ENCODE results near the gene CLEC4A. TPM values are rescaled to one million over a fixed set of nuclear protein-coding genes. Genes with fewer than 3 reads are reported as not detected.
A peak's percentile ranks its signal among the peaks of the same experiment; 100 is the strongest.
"Not testable (repeated sequence)": the region's sequence is repeated elsewhere in the genome, so short reads cannot be mapped to it uniquely, and the experiment has no call there.

The CLEC4A gene
- total RNA-seq, 1 experiment from 2014 or later: not detected

- H3F3A ChIP-seq (ENCODE audit: insufficient read depth, low read depth): peaks cover 34% of the 10 kb centered on the region; the same call in 1 of the 2 replicates
- intact Hi-C loops (cut with micrococcal nuclease; ENCODE audit: unreplicated experiment): loop anchor here (2.0 kb wide), 1 partner anchor 53 kb away; no protein-coding TSS in a partner anchor
- H3K27ac ChIP-seq: peak overlapping the region; percentile 91; the same call in 1 of the 2 replicates
- no peaks in the 10 kb centered on the region; the same call in 1 of the 2 replicates for H4K20me1 ChIP-seq (ENCODE audit: insufficient read depth)
- POLR2A ChIA-PET (ENCODE audit: unreplicated experiment): no interaction called here
- no peaks in the 10 kb centered on the region for H3K36me3 ChIP-seq (ENCODE audit: low read depth)
- peak overlapping the region; percentile 97 for H3K4me2 ChIP-seq
- no peak for DNase-seq
- no peaks in the 10 kb centered on the region for H3K27me3 ChIP-seq (ENCODE audit: insufficient read depth, low read depth)
- CTCF ChIA-PET: interaction anchor here (0.6 kb wide), 1 partner anchor 227 kb away, joined by 3 read pairs; no protein-coding TSS in a partner anchor
- peaks cover 40% of the 10 kb centered on the region for H3K79me2 ChIP-seq (ENCODE audit: low read depth)
- no peak overlapping the region for H2AFZ ChIP-seq
- H3K9me2 ChIP-seq (ENCODE audit: insufficient read depth): 0 out of 2 replicates have a peak, but pooled peaks cover 7% of the 10 kb centered on the region
- BruUV-seq (replicated peaks): no TSS peak
- H3K4me3 ChIP-seq: peak overlapping the region; percentile 94; the same call in 1 of the 2 replicates
- no peaks in the 10 kb centered on the region for H3K9me3 ChIP-seq (ENCODE audit: insufficient read depth, low read depth)
- peaks cover 45% of the 10 kb centered on the region for H3K4me1 ChIP-seq (replicated peaks; ENCODE audit: insufficient read depth)
- TF ChIP-seq CTCF (conservative IDR thresholded peaks at IDR 0.05): no peak
- no peak for TF ChIP-seq EZH2 (IDR thresholded peaks at IDR 0.05; ENCODE audit: low read depth)
Measured at GRCh38 chr12:8080120-8080519, 43.3 kb upstream of the CLEC4A start.

GRCh38 chr12:8081251-8081920, 42.0 kb upstream of the CLEC4A start:
- peak overlapping the region; percentile 91 for H3K27ac ChIP-seq
- BruUV-seq (replicated peaks): TSS peak; percentile 96
- H3K79me2 ChIP-seq (ENCODE audit: low read depth): peaks cover 53% of the 10 kb centered on the region
- H2AFZ ChIP-seq: peak overlapping the region; percentile 99
- H4K20me1 ChIP-seq (ENCODE audit: insufficient read depth): no peaks in the 10 kb centered on the region; the same call in 1 of the 2 replicates
- POLR2A ChIA-PET (ENCODE audit: unreplicated experiment): interaction anchor here (1.0 kb wide), 1 partner anchor 110 kb away, joined by 3 read pairs; no protein-coding TSS in a partner anchor
- CTCF ChIA-PET: no interaction called here
- DNase-seq: peak in 1 of 2 experiments; percentile 9
- H3K9me2 ChIP-seq (ENCODE audit: insufficient read depth): 0 out of 2 replicates have a peak, but pooled peaks cover 7% of the 10 kb centered on the region
- H3K4me1 ChIP-seq (replicated peaks; ENCODE audit: insufficient read depth): peaks cover 42% of the 10 kb centered on the region
- H3F3A ChIP-seq (ENCODE audit: insufficient read depth, low read depth): peaks cover 33% of the 10 kb centered on the region; the same call in 1 of the 2 replicates
- TF ChIP-seq EZH2 (IDR thresholded peaks at IDR 0.05; ENCODE audit: low read depth) (no peak), CTCF (conservative IDR thresholded peaks at IDR 0.05) (no peak)
- intact Hi-C loops (cut with micrococcal nuclease; ENCODE audit: unreplicated experiment): loop anchor here (2.0 kb wide), 1 partner anchor 55 kb away; no protein-coding TSS in a partner anchor
- peak overlapping the region; percentile 94 for H3K4me3 ChIP-seq
- no peaks in the 10 kb centered on the region for H3K27me3 ChIP-seq (ENCODE audit: insufficient read depth, low read depth)
- H3K4me2 ChIP-seq: peak overlapping the region; percentile 97
- H3K36me3 ChIP-seq (ENCODE audit: low read depth): no peaks in the 10 kb centered on the region
- H3K9me3 ChIP-seq (ENCODE audit: insufficient read depth, low read depth): no peaks in the 10 kb centered on the region

- H3K9me2 ChIP-seq (ENCODE audit: insufficient read depth): 0 out of 2 replicates have a peak, but pooled peaks cover 7% of the 10 kb centered on the region
- H3F3A ChIP-seq (ENCODE audit: insufficient read depth, low read depth): peaks cover 22% of the 10 kb centered on the region; the same call in 1 of the 2 replicates
- peaks cover 28% of the 10 kb centered on the region for H3K4me1 ChIP-seq (replicated peaks; ENCODE audit: insufficient read depth)
- CTCF ChIA-PET: interaction anchor here (0.6 to 0.7 kb wide), 2 partner anchors 17 to 856 kb away, joined by 3 read pairs; no protein-coding TSS in a partner anchor
- no peaks in the 10 kb centered on the region; the same call in 1 of the 2 replicates for H4K20me1 ChIP-seq (ENCODE audit: insufficient read depth)
- H3K27ac ChIP-seq: peak overlapping the region; percentile 91
- intact Hi-C loops (cut with micrococcal nuclease; ENCODE audit: unreplicated experiment): no loop called here
- H3K79me2 ChIP-seq (ENCODE audit: low read depth): peaks cover 59% of the 10 kb centered on the region
- H2AFZ ChIP-seq: peak overlapping the region; percentile 99
- no peak for TF ChIP-seq EZH2 (IDR thresholded peaks at IDR 0.05; ENCODE audit: low read depth)
- no peak for TF ChIP-seq CTCF (conservative IDR thresholded peaks at IDR 0.05)
- no peak for DNase-seq
- peak overlapping the region; percentile 97 for H3K4me2 ChIP-seq
- no peaks in the 10 kb centered on the region for H3K27me3 ChIP-seq (ENCODE audit: insufficient read depth, low read depth)
- no peaks in the 10 kb centered on the region for H3K36me3 ChIP-seq (ENCODE audit: low read depth)
- POLR2A ChIA-PET (ENCODE audit: unreplicated experiment): no interaction called here
- H3K9me3 ChIP-seq (ENCODE audit: insufficient read depth, low read depth): no peaks in the 10 kb centered on the region
- no TSS peak for BruUV-seq (replicated peaks)
- peak overlapping the region; percentile 94 for H3K4me3 ChIP-seq
Measured at GRCh38 chr12:8082808-8083100, 40.7 kb upstream of the CLEC4A start.

- BruUV-seq (replicated peaks); H4K20me1 ChIP-seq (ENCODE audit: insufficient read depth); H2AFZ ChIP-seq; H3K27ac ChIP-seq; H3K9me3 ChIP-seq (ENCODE audit: insufficient read depth, low read depth); H3K27me3 ChIP-seq (ENCODE audit: insufficient read depth, low read depth); H3K36me3 ChIP-seq (ENCODE audit: low read depth); H3K4me3 ChIP-seq; H3K9me2 ChIP-seq (ENCODE audit: insufficient read depth); intact Hi-C loops (cut with micrococcal nuclease; ENCODE audit: unreplicated experiment); H3K4me2 ChIP-seq; DNase-seq: not testable (repeated sequence)
- POLR2A ChIA-PET (ENCODE audit: unreplicated experiment): interaction anchor here (0.6 kb wide), 1 partner anchor 118 kb away, joined by 5 read pairs; no protein-coding TSS in a partner anchor
- Histone ChIP-seq H3K79me2 (ENCODE audit: low read depth) (peaks cover 63% of the 10 kb centered on the region), H3F3A (ENCODE audit: insufficient read depth, low read depth) (peaks cover 21% of the 10 kb centered on the region; the same call in 1 of the 2 replicates), H3K4me1 (replicated peaks; ENCODE audit: insufficient read depth) (peaks cover 24% of the 10 kb centered on the region)
- CTCF ChIA-PET: interaction anchor here (0.7 kb wide), 1 partner anchor 36 kb away, joined by 3 read pairs; no protein-coding TSS in a partner anchor
Measured at GRCh38 chr12:8084351-8084750, 39.1 kb upstream of the CLEC4A start.

Measured in PC-9 (cell line).